WTC11 (cell line): ENCODE results near the gene CHID1. TPM values are rescaled to one million over a fixed set of nuclear protein-coding genes. Genes with fewer than 3 reads are reported as not detected.

Experiments
- ATAC-seq: fragments of 200-7000 bp; cut with Tn5 transposase; 2 replicates; pipeline ENCODE4 v1.10.0; 2021; ENCODE audit warnings: mild to moderate bottlenecking, moderate library complexity
- CTCF ChIA-PET: fragments of 300-600 bp; sonication (Branson Sonifier 250); formaldehyde crosslinking; loops from one replicate; lab custom pipeline; 2021; ENCODE audit warnings: antibody characterized with exemption; lab: Charles Lee
- POLR2A ChIA-PET: fragments of 350-600 bp; sonication (Branson Sonifier 250); formaldehyde crosslinking; loops from one replicate; lab custom pipeline; 2021; ENCODE audit warnings: antibody characterized with exemption; lab: Charles Lee
- DNase-seq: peaks from one replicate; pipeline ENCODE4 v3.0.0; 2021; ENCODE audit warnings: low spot score
- H3K27ac Mint-ChIP-seq: 2 replicates; pipeline ENCODE4 v1.8.0; 2021; ENCODE audit warnings: mixed read lengths
- H3K27me3 Mint-ChIP-seq: 2 replicates; pipeline ENCODE4 v1.8.0; 2021; ENCODE audit warnings: low read depth, mild to moderate bottlenecking, moderate library complexity, mixed read lengths
- H3K36me3 Mint-ChIP-seq: 2 replicates; pipeline ENCODE4 v1.8.0; 2021; ENCODE audit warnings: mixed read lengths
- H3K4me1 Mint-ChIP-seq: 2 replicates; pipeline ENCODE4 v1.8.0; 2022; ENCODE audit warnings: mixed read lengths
- H3K4me3 Mint-ChIP-seq: 2 replicates; pipeline ENCODE4 v1.8.0; 2021; ENCODE audit warnings: mild to moderate bottlenecking, moderate library complexity, mixed read lengths
- H3K9me3 Mint-ChIP-seq: 2 replicates; pipeline ENCODE4 v1.8.0; 2021; ENCODE audit warnings: mixed read lengths
- ATF1 ChIP-seq: sonication (generic); formaldehyde crosslinking; IDR thresholded peaks from 2 replicates; pipeline ENCODE4 v1.8.1; 2023; ENCODE audit warnings: mild to moderate bottlenecking, moderate library complexity, missing genetic modification reagents
- ATF6 ChIP-seq: sonication (generic); formaldehyde crosslinking; IDR thresholded peaks from 2 replicates; pipeline ENCODE4 v1.8.1; 2023; ENCODE audit warnings: mild to moderate bottlenecking, missing genetic modification reagents
- FOXK1 ChIP-seq: sonication (generic); formaldehyde crosslinking; IDR thresholded peaks from 2 replicates; pipeline ENCODE4 v1.8.0; 2022; ENCODE audit warnings: mild to moderate bottlenecking, moderate library complexity, missing genetic modification reagents
- IRF1 ChIP-seq: sonication (generic); formaldehyde crosslinking; IDR thresholded peaks from 2 replicates; pipeline ENCODE4 v1.8.0; 2023; ENCODE audit warnings: missing genetic modification reagents
- IRF2 ChIP-seq: sonication (generic); formaldehyde crosslinking; IDR thresholded peaks from 2 replicates; pipeline ENCODE4 v1.8.0; 2022; ENCODE audit warnings: low read depth, missing genetic modification reagents, borderline replicate concordance
- JUN ChIP-seq: sonication (generic); formaldehyde crosslinking; IDR thresholded peaks from 2 replicates; pipeline ENCODE4 v1.8.0; 2023; ENCODE audit warnings: mild to moderate bottlenecking, missing genetic modification reagents
- MLX ChIP-seq: sonication (generic); formaldehyde crosslinking; IDR thresholded peaks from 2 replicates; pipeline ENCODE4 v1.8.1; 2023; ENCODE audit warnings: mild to moderate bottlenecking, missing genetic modification reagents, moderate library complexity
- MYBL2 ChIP-seq: sonication (generic); formaldehyde crosslinking; IDR thresholded peaks from 2 replicates; pipeline ENCODE4 v1.8.1; 2023; ENCODE audit warnings: mild to moderate bottlenecking, moderate library complexity, missing genetic modification reagents
- NFE2L1 ChIP-seq: sonication (generic); formaldehyde crosslinking; IDR thresholded peaks from 2 replicates; pipeline ENCODE4 v1.8.1; 2023; ENCODE audit warnings: missing genetic modification reagents
- NR3C1 ChIP-seq: sonication (generic); formaldehyde crosslinking; conservative IDR thresholded peaks from 2 replicates; pipeline ENCODE4 v1.8.1; 2023; ENCODE audit warnings: low read depth, mild to moderate bottlenecking, missing genetic modification reagents
- PRRX2 ChIP-seq: fragments of 250-450 bp; sonication (Bioruptor Pico); IDR thresholded peaks from 2 replicates; pipeline ENCODE4 v1.8.0; 2021; ENCODE audit warnings: mild to moderate bottlenecking
- RORB ChIP-seq: fragments of 250-450 bp; sonication (Bioruptor Pico); IDR thresholded peaks from 2 replicates; pipeline ENCODE4 v1.9.0; 2021; ENCODE audit warnings: mild to moderate bottlenecking
- ZNF138 ChIP-seq: sonication (generic); formaldehyde crosslinking; conservative IDR thresholded peaks from 2 replicates; pipeline ENCODE4 v1.8.1; 2022; ENCODE audit warnings: mild to moderate bottlenecking, moderate library complexity, missing genetic modification reagents
- ZNF232 ChIP-seq: sonication (generic); formaldehyde crosslinking; IDR thresholded peaks from 2 replicates; pipeline ENCODE4 v1.8.0; 2022; ENCODE audit warnings: mild to moderate bottlenecking, missing genetic modification reagents
- ZNF317 ChIP-seq: sonication (generic); formaldehyde crosslinking; IDR thresholded peaks from 2 replicates; pipeline ENCODE4 v1.8.1; 2023; ENCODE audit warnings: low read depth, mild to moderate bottlenecking, moderate library complexity, missing genetic modification reagents, borderline replicate concordance
- ZNF671 ChIP-seq: fragments of 250-450 bp; sonication (Bioruptor Pico); IDR thresholded peaks from 2 replicates; pipeline ENCODE4 v1.8.0; 2021; ENCODE audit warnings: mild to moderate bottlenecking
- total RNA-seq: library from RNA; stranded (reverse); gene quantifications from 3 replicates; pipeline ENCODE4 v1.2.3, GENCODE V29; 2021
- TF ChIP-seq, protein P1 (sequence below): fragments of 250-450 bp; sonication (Bioruptor Pico); IDR thresholded peaks from 2 replicates; pipeline ENCODE4 v1.9.0; 2021; ENCODE audit warnings: moderate library complexity, mild to moderate bottlenecking, inconsistent platforms, borderline replicate concordance
- TF ChIP-seq, protein P2 (sequence below): sonication (generic); formaldehyde crosslinking; IDR thresholded peaks from 2 replicates; pipeline ENCODE4 v1.8.0; 2022; ENCODE audit warnings: mild to moderate bottlenecking, missing genetic modification reagents
- TF ChIP-seq, protein P3 (sequence below): sonication (generic); formaldehyde crosslinking; IDR thresholded peaks from 2 replicates; pipeline ENCODE4 v1.8.1; 2022; ENCODE audit warnings: low read depth, missing genetic modification reagents, borderline replicate concordance

CHID1 gene
- total RNA-seq, 1 experiment from 2014 or later, result 92.8 TPM

DNA sequence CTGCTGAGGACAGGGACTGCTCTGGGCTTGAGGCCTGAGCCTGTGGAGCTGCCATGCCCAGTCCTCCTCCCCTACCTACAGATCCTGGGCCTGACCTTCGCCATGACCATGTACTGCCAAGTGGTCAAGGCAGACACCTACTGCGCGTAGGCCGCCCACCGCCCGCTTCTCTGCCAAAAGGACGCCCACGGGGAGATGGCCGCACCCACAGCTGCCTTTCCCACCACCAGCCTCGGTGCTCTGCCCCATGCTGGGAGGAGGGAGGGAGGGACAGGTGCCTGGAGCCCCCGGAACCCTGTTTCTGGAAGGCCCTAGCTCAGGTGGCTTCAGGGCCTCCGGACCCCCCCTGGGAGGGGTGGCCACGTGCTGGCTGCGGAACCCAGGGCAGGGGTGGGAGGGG, 44.1 kb downstream of the CHID1 start:
- H3K36me3 Mint-ChIP-seq, result no peaks in the 10 kb centered on the region
- no peak overlapping the region for H3K4me3 Mint-ChIP-seq
- H3K27ac Mint-ChIP-seq, result no peak overlapping the region
- POLR2A ChIA-PET, result no interaction called here
- CTCF ChIA-PET, result interaction anchor here (1.8 kb wide), 1 partner anchor 185 kb away, joined by 5 read pairs; no protein-coding TSS in a partner anchor
- no peaks in the 10 kb centered on the region for H3K9me3 Mint-ChIP-seq
- H3K4me1 Mint-ChIP-seq, result peaks cover 22% of the 10 kb centered on the region
- TF ChIP-seq PRRX2 (CRISPR knock-in tag), result 0 out of 2 replicates have a peak, but pooled peaks have one; percentile 24
- no peak for TF ChIP-seq ZNF317 (CRISPR knock-in tag)
- DNase-seq, result no peak
- no peak for ATAC-seq
- no peaks in the 10 kb centered on the region for H3K27me3 Mint-ChIP-seq

DNA sequence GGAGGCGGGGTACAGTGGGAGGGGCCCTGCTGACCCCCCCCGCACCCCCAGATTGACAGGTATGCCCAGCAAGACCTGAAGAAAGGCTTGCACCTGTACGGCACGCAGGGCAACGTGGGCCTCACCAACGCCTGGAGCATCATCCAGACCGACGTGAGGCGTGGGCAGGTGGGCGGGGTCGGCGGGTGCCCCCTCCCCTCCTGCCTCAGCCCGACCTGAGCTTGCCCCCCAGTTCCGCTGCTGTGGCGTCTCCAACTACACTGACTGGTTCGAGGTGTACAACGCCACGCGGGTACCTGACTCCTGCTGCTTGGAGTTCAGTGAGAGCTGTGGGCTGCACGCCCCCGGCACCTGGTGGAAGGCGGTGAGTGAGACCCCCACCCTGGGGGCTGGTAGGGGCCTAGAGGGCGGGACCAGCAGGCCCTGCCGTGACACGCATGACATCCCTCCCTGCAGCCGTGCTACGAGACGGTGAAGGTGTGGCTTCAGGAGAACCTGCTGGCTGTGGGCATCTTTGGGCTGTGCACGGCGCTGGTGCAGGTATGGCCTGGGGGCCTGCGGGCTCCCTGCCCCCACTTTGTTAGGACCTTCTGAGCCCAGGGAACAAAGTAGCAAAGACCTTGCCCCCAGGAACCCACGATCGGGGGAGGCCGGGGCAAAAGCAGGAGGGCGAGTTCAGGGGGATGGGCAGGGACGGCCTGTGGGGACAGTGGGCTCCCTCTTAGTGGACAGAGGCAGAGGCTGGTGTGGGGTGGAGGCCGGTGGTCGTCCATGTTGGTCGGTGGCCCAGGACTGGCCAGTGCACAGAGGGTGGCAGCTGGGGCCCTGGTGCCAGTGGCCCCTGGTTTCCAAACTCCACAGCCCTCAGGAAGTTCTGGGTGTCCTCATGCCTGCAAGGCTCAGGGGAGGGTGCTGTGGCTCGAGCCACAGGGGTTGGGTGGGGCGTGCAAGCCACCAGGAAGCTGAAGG, 44.9 kb downstream of the CHID1 start:
- ATAC-seq, result no peak
- POLR2A ChIA-PET, result interaction anchor here (0.7 kb wide), 1 partner anchor 22 kb away, joined by 7 read pairs; no protein-coding TSS in a partner anchor

More for the DNA sequence above, 44.9 kb downstream of the CHID1 start:
- CTCF ChIA-PET, result no interaction called here
- Mint-ChIP-seq H3K4me1 (peaks cover 26% of the 10 kb centered on the region), H3K27me3 (no peaks in the 10 kb centered on the region)
- TF ChIP-seq JUN (CRISPR knock-in tag), result no peak
- no peak for TF ChIP-seq ZNF138 (CRISPR knock-in tag)
- TF ChIP-seq NR3C1, result no peak
- no peak for TF ChIP-seq ATF1 (CRISPR knock-in tag)
- no peak for TF ChIP-seq FOXK1 (CRISPR knock-in tag)
- TF ChIP-seq ZNF671 (CRISPR knock-in tag), result no peak
- TF ChIP-seq RORB (CRISPR knock-in tag), result no peak
- TF ChIP-seq, protein P1, sequence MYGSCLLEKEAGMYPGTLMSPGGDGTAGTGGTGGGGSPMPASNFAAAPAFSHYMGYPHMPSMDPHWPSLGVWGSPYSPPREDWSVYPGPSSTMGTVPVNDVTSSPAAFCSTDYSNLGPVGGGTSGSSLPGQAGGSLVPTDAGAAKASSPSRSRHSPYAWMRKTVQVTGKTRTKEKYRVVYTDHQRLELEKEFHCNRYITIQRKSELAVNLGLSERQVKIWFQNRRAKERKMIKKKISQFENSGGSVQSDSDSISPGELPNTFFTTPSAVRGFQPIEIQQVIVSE (CRISPR knock-in tag), result no peak
- no peak for TF ChIP-seq ATF6 (CRISPR knock-in tag)
- no peak for TF ChIP-seq MYBL2
- TF ChIP-seq NFE2L1 (CRISPR knock-in tag), result no peak
- no peak for TF ChIP-seq IRF2
- TF ChIP-seq, protein P2, sequence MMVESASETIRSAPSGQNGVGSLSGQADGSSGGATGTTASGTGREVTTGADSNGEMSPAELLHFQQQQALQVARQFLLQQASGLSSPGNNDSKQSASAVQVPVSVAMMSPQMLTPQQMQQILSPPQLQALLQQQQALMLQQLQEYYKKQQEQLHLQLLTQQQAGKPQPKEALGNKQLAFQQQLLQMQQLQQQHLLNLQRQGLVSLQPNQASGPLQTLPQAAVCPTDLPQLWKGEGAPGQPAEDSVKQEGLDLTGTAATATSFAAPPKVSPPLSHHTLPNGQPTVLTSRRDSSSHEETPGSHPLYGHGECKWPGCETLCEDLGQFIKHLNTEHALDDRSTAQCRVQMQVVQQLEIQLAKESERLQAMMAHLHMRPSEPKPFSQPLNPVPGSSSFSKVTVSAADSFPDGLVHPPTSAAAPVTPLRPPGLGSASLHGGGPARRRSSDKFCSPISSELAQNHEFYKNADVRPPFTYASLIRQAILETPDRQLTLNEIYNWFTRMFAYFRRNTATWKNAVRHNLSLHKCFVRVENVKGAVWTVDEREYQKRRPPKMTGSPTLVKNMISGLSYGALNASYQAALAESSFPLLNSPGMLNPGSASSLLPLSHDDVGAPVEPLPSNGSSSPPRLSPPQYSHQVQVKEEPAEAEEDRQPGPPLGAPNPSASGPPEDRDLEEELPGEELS (CRISPR knock-in tag), result no peak
- no peak for TF ChIP-seq ZNF232 (CRISPR knock-in tag)
- no peak for TF ChIP-seq IRF1
- no peak for TF ChIP-seq ZNF317 (CRISPR knock-in tag)
- no peak for TF ChIP-seq MLX (CRISPR knock-in tag)
- TF ChIP-seq, protein P3, sequence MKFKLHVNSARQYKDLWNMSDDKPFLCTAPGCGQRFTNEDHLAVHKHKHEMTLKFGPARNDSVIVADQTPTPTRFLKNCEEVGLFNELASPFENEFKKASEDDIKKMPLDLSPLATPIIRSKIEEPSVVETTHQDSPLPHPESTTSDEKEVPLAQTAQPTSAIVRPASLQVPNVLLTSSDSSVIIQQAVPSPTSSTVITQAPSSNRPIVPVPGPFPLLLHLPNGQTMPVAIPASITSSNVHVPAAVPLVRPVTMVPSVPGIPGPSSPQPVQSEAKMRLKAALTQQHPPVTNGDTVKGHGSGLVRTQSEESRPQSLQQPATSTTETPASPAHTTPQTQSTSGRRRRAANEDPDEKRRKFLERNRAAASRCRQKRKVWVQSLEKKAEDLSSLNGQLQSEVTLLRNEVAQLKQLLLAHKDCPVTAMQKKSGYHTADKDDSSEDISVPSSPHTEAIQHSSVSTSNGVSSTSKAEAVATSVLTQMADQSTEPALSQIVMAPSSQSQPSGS (CRISPR knock-in tag), result no peak
- TF ChIP-seq, all 79 proteins: peak for 0
- Mint-ChIP-seq H3K27ac (no peak overlapping the region), H3K9me3 (no peaks in the 10 kb centered on the region), H3K4me3 (no peak overlapping the region), H3K36me3 (no peaks in the 10 kb centered on the region)
- no peak for DNase-seq
